Astrocyte (in vitro differentiated cells and primary cell): ENCODE data around the gene AP5Z1. TPM values are rescaled to one million over a fixed set of nuclear protein-coding genes. Genes with fewer than 3 reads are reported as not detected.
A peak's percentile ranks its signal among the peaks of the same experiment; 100 is the strongest.

ENCODE experiments used
- DNase-seq: peaks from one replicate; pipeline ENCODE4 v3.0.0-alpha.2; 2010; ENCODE audit warnings: low read depth
- FAIRE-seq: peaks from 2 replicates; lab custom pipeline; 2011; peaks lifted over from hg19 to GRCh38; lab: Jason Lieb, UNC
- H2AFZ ChIP-seq: 2 replicates; pipeline ENCODE4 v1.6.0; 2012; ENCODE audit warnings: low read depth, low read length, inconsistent platforms
- H3K27ac ChIP-seq: 2 replicates; pipeline ENCODE4 v1.5.1; 2011; ENCODE audit warnings: low read depth, low read length, inconsistent platforms
- H3K27me3 ChIP-seq: 2 replicates; pipeline ENCODE4 v1.6.0; 2011; ENCODE audit warnings: low read length, inconsistent platforms; ENCODE audit not compliant: insufficient read depth
- H3K36me3 ChIP-seq: 2 replicates; pipeline ENCODE4 v1.5.1; 2011; ENCODE audit warnings: low read length, inconsistent platforms; ENCODE audit not compliant: insufficient read depth
- H3K4me1 ChIP-seq: 2 replicates; pipeline ENCODE4 v1.5.1; 2011; ENCODE audit warnings: low read length, inconsistent platforms; ENCODE audit not compliant: insufficient read depth
- H3K4me2 ChIP-seq: 2 replicates; pipeline ENCODE4 v1.6.0; 2012; ENCODE audit warnings: low read length, inconsistent platforms
- H3K4me3 ChIP-seq: 2 replicates; pipeline ENCODE4 v1.5.1; 2011; ENCODE audit warnings: low read depth, mild to moderate bottlenecking, low read length, inconsistent platforms; ENCODE audit not compliant: insufficient read depth
- H3K79me2 ChIP-seq: 2 replicates; pipeline ENCODE4 v1.6.0; 2012; ENCODE audit warnings: mild to moderate bottlenecking, low read length, inconsistent platforms; ENCODE audit not compliant: insufficient read depth
- H3K9ac ChIP-seq: 2 replicates; pipeline ENCODE4 v1.6.0; 2012; ENCODE audit warnings: mild to moderate bottlenecking, low read length, inconsistent platforms
- H3K9me3 ChIP-seq: 2 replicates; pipeline ENCODE4 v1.5.1; 2012; ENCODE audit warnings: low read depth, mild to moderate bottlenecking, low read length, inconsistent platforms; ENCODE audit not compliant: insufficient read depth
- H4K20me1 ChIP-seq: 2 replicates; pipeline ENCODE4 v1.6.0; 2012; ENCODE audit warnings: low read length, inconsistent platforms; ENCODE audit not compliant: insufficient read depth
- H3K27ac Mint-ChIP-seq: one replicate; pipeline ENCODE4 v1.8.0; 2021; ENCODE audit warnings: mild to moderate bottlenecking, mixed read lengths; ENCODE audit not compliant: unreplicated experiment
- H3K27me3 Mint-ChIP-seq: one replicate; pipeline ENCODE4 v1.8.0; 2021; ENCODE audit warnings: low read depth, mixed read lengths; ENCODE audit not compliant: unreplicated experiment
- H3K36me3 Mint-ChIP-seq: one replicate; pipeline ENCODE4 v1.8.0; 2021; ENCODE audit warnings: low read depth, mixed read lengths; ENCODE audit not compliant: unreplicated experiment
- H3K4me1 Mint-ChIP-seq: one replicate; pipeline ENCODE4 v1.8.0; 2021; ENCODE audit warnings: low read depth, mixed read lengths; ENCODE audit not compliant: unreplicated experiment
- H3K4me3 Mint-ChIP-seq: one replicate; pipeline ENCODE4 v1.8.0; 2021; ENCODE audit warnings: mild to moderate bottlenecking, moderate library complexity, mixed read lengths; ENCODE audit not compliant: unreplicated experiment
- H3K9me3 Mint-ChIP-seq: one replicate; pipeline ENCODE4 v1.8.0; 2021; ENCODE audit warnings: mild to moderate bottlenecking, mixed read lengths; ENCODE audit not compliant: unreplicated experiment
- EZH2 ChIP-seq: IDR thresholded peaks from 2 replicates; pipeline ENCODE4 v1.6.1; 2012; ENCODE audit warnings: mild to moderate bottlenecking, low read length, inconsistent platforms; ENCODE audit not compliant: insufficient read depth
- total RNA-seq: library from RNA; stranded (reverse); gene quantifications from 2 replicates; pipeline ENCODE4 v1.2.1, GENCODE V29; 2021
- TF ChIP-seq, protein P1 (sequence below): IDR thresholded peaks from 2 replicates; pipeline ENCODE4 v1.5.1; 2011; ENCODE audit warnings: low read depth, mild to moderate bottlenecking, inconsistent platforms, low read length, moderate library complexity; ENCODE audit not compliant: insufficient read depth

The AP5Z1 gene
- total RNA-seq, 1 donor from 2014 or later = 75.6 TPM

DNA sequence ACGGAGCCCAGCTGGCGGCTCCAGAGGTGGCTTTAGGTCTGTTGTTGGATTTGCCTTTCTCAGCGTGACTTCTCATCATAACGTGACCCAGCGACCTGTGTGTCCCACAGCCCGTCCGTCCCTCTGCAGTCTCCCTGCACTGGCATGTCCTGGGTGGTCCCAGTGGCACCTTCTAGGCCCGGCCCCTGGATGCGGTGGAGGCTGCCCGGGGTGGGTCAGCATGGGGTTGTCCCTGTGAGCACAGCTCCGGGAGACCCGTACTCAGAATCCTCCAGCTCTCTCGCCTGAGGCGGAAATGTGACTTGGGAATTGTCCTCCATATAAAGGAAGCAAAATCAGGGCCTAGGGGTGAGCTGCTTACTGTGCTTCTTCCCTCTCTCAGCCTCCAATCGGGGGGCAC lies 25.6 kb upstream of the AP5Z1 start:
- Histone ChIP-seq H3K27ac (no peak overlapping the region), H3K36me3 (no peaks in the 10 kb centered on the region), H3K27me3 (no peaks in the 10 kb centered on the region), H3K79me2 (peaks cover 71% of the 10 kb centered on the region), H3K9me3 (no peaks in the 10 kb centered on the region), H3K4me3 (no peak overlapping the region), H3K4me1 (peaks cover 16% of the 10 kb centered on the region), H3K9ac (no peak overlapping the region), H3K4me2 (no peak overlapping the region), H4K20me1 (peaks cover 33% of the 10 kb centered on the region), H2AFZ (no peak overlapping the region)
- H3K36me3 Mint-ChIP-seq = peaks cover 32% of the 10 kb centered on the region
- peaks cover 26% of the 10 kb centered on the region for H3K4me1 Mint-ChIP-seq
- no peaks in the 10 kb centered on the region for H3K27me3 Mint-ChIP-seq
- DNase-seq (no peak), FAIRE-seq (no peak)
- H3K27ac Mint-ChIP-seq = no peak overlapping the region
- H3K4me3 Mint-ChIP-seq = no peak overlapping the region
- TF ChIP-seq EZH2 = no peak
- TF ChIP-seq, protein P1, sequence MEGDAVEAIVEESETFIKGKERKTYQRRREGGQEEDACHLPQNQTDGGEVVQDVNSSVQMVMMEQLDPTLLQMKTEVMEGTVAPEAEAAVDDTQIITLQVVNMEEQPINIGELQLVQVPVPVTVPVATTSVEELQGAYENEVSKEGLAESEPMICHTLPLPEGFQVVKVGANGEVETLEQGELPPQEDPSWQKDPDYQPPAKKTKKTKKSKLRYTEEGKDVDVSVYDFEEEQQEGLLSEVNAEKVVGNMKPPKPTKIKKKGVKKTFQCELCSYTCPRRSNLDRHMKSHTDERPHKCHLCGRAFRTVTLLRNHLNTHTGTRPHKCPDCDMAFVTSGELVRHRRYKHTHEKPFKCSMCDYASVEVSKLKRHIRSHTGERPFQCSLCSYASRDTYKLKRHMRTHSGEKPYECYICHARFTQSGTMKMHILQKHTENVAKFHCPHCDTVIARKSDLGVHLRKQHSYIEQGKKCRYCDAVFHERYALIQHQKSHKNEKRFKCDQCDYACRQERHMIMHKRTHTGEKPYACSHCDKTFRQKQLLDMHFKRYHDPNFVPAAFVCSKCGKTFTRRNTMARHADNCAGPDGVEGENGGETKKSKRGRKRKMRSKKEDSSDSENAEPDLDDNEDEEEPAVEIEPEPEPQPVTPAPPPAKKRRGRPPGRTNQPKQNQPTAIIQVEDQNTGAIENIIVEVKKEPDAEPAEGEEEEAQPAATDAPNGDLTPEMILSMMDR = no peak
- H3K9me3 Mint-ChIP-seq = no peaks in the 10 kb centered on the region

DNA sequence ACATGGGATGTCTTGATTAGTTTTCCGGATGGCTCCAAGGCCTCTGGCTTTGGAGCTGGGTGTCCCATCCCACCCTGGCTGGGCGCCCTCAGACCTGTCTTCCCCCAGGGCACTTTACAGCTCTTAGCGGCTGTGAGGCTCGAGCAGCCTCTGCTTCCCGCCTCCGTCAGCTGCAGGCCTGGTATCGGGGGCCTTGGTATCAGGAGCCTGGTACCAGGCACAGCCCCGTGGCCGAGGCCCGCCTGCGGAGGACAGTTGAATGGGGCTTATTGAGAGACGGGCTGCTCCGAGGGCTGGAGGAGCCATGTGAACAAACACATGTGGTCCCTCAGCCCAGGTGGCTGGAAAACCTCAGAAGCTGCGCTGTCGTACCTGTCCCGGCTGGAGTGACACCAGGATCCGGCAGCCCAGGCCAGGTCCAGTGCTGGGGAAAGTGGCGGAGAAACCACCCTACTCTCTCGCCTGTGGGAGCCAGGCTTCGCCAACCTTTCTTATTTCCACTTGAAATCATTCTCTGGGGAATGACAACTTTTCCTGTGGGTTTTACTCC lies 23.9 kb upstream of the AP5Z1 start:
- no peak for TF ChIP-seq EZH2
- TF ChIP-seq, protein P1 = no peak
- Mint-ChIP-seq H3K4me3 (no peak overlapping the region), H3K9me3 (no peaks in the 10 kb centered on the region), H3K27ac (no peak overlapping the region), H3K4me1 (peaks cover 12% of the 10 kb centered on the region), H3K27me3 (no peaks in the 10 kb centered on the region), H3K36me3 (peaks cover 26% of the 10 kb centered on the region)
- Histone ChIP-seq H3K4me1 (peaks cover 4% of the 10 kb centered on the region), H3K79me2 (peaks cover 70% of the 10 kb centered on the region), H3K27ac (no peak overlapping the region), H2AFZ (no peak overlapping the region), H3K9ac (no peak overlapping the region), H3K4me3 (no peak overlapping the region), H3K4me2 (no peak overlapping the region), H3K9me3 (no peaks in the 10 kb centered on the region), H3K36me3 (peaks cover 4% of the 10 kb centered on the region), H4K20me1 (peaks cover 33% of the 10 kb centered on the region), H3K27me3 (no peaks in the 10 kb centered on the region)
- DNase-seq = no peak
- FAIRE-seq = no peak

GRCh38 chr7:4753598-4754432 lies 21.6 kb upstream of the AP5Z1 start:
- Mint-ChIP-seq H3K4me3 (no peak overlapping the region), H3K27me3 (no peaks in the 10 kb centered on the region), H3K9me3 (no peaks in the 10 kb centered on the region), H3K4me1 (no peaks in the 10 kb centered on the region), H3K36me3 (peaks cover 18% of the 10 kb centered on the region), H3K27ac (no peak overlapping the region)
- H3K79me2 ChIP-seq = peaks cover 48% of the 10 kb centered on the region
- peaks cover 11% of the 10 kb centered on the region for H3K36me3 ChIP-seq
- TF ChIP-seq EZH2 = no peak
- TF ChIP-seq, protein P1 = peak; percentile 51
- H3K9me3 ChIP-seq = no peaks in the 10 kb centered on the region
- no peaks in the 10 kb centered on the region for H3K27me3 ChIP-seq
- DNase-seq (no peak), FAIRE-seq (no peak)
- no peak overlapping the region for H3K9ac ChIP-seq
- no peak overlapping the region for H3K4me2 ChIP-seq
- peaks cover 4% of the 10 kb centered on the region for H3K4me1 ChIP-seq
- H3K27ac ChIP-seq = no peak overlapping the region
- no peak overlapping the region for H2AFZ ChIP-seq
- H3K4me3 ChIP-seq = no peak overlapping the region
- peaks cover 33% of the 10 kb centered on the region for H4K20me1 ChIP-seq
